Lower leg skin (tissue), 3 donors: Measurements from ENCODE around the gene JMJD4.
"Not testable (repeated sequence)": the region's sequence is repeated elsewhere in the genome, so short reads cannot be mapped to it uniquely, and the experiment has no call there.

Source experiments
- POLR2A ChIP-seq, 2 donors: fragments of 450-650 bp; IDR thresholded peaks; one replicate each; pipeline ENCODE4 v1.6.1; 2016 to 2017; ENCODE audit warnings: antibody characterized with exemption in 2 of 2, mild to moderate bottlenecking in 1 of 2, moderate library complexity in 1 of 2
- TF ChIP-seq, protein P1 (sequence below), 3 donors: fragments of 450-650 bp; IDR thresholded peaks; one replicate each; pipeline ENCODE4 v1.5.1; 2016; ENCODE audit warnings: antibody characterized with exemption in 3 of 3, mild to moderate bottlenecking in 3 of 3, moderate library complexity in 2 of 3

DNA sequence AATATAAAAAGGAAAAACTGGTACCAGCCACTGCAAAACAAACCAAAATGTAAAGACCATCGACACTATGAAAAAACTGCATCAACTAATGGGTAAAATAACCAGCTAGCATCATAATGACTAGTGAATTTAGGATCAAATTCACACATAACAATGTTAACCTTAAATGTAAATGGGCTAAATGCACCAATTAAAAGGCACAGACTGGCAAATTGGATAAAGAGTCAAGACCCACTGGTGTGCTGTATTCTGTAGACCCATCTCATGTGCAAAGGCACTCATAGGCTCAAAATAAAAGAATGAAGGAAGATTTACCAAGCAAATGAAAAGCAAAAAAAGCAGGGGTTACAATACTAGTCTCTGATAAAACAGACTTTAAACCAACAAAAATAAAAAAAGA is 33.5 kb downstream of the JMJD4 start:
- TF ChIP-seq, protein P1, sequence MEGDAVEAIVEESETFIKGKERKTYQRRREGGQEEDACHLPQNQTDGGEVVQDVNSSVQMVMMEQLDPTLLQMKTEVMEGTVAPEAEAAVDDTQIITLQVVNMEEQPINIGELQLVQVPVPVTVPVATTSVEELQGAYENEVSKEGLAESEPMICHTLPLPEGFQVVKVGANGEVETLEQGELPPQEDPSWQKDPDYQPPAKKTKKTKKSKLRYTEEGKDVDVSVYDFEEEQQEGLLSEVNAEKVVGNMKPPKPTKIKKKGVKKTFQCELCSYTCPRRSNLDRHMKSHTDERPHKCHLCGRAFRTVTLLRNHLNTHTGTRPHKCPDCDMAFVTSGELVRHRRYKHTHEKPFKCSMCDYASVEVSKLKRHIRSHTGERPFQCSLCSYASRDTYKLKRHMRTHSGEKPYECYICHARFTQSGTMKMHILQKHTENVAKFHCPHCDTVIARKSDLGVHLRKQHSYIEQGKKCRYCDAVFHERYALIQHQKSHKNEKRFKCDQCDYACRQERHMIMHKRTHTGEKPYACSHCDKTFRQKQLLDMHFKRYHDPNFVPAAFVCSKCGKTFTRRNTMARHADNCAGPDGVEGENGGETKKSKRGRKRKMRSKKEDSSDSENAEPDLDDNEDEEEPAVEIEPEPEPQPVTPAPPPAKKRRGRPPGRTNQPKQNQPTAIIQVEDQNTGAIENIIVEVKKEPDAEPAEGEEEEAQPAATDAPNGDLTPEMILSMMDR (IDR thresholded peaks at IDR 0.05): not testable (repeated sequence)
- TF ChIP-seq POLR2A (IDR thresholded peaks at IDR 0.05): not testable (repeated sequence)
